ENCODE results near the gene PEX14.

PEX14 gene

DNA sequence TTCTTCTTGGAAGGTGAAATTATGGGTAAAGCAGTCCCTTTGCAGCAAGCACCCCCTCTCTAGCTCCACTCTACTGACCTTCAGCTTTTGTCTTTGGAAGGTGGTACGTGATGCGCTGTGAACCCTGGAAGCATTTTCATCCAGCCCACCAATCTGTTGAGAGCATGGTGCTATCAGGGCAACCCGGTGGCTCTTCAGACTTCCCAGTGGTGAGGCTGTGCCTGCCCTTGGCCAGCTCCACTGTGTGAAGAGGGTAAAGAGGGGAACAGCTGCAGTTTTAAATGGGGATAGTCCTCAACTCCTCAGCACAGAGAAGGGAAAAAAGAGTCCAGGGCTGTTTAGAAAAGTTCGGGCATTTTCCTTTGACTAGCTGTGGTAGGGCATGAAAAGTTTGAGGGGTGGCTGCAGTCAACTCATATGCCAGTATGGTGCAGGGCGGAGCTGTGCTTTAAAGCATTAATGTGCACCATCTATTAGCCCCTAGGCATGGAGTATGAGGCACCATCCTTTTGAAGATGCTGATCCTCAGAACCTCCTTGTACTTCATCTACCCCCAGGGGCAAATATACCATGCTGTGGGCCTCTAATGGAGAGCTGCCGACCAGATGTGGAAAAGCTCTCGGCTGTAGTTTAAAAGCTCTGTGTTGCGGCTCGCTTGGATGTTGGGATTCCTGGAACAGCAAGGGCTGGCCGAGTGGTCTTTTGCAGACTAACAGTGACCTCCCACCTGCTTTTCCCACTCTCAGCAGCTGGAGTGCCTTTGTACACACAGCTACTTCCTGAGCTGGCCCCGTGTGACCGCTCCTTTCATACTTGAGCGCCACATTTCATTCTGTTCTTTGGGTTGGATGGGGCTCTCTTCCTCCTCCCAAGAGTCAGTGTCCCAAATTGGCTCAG, 123.0 kb downstream of the PEX14 start:
- no peak for DNase-seq

DNA sequence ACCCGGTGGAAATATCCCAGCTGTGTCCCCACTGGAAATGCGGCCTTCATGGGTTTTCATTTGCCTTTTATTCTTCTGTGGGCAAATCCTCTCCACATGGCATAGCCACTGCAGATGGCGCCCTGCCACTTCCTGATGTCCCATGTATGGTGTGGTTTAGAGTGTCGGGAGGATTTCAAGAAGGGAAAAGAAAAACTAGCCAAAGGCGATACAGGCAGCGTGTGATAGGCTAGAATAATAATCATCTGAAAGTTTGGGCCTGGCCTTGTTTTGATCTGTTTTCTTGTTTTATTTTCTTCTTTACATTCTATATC, 123.6 kb downstream of the PEX14 start:
- DNase-seq = peak; percentile 15

- DNase-seq = peak; percentile 67
Measured at GRCh38 chr1:10599194-10599861, 124.6 kb downstream of the PEX14 start.

GRCh38 chr1:10601342-10602070, 126.8 kb downstream of the PEX14 start:
- no peak for DNase-seq

GRCh38 chr1:10602936-10603335, 128.2 kb downstream of the PEX14 start:
- DNase-seq = no peak

DNA sequence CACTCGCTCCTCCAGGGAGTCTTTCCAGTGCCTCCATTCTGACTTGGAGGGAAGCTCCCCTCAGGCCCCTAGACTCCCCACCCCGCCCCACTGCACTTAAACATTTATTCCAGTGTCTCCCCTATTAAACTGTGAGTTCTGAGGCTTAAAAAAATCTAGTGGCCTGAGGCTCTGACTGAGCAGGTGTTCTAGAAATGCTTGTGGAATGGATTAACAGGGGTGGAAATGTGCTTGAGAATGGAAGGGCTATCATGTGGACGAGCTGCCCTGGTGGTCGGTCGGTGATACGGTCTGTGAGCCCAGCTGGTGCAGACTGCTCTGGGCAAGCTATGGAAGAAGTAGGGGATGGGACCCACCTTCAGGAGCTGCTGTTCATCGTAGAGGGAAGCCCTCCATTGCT, 130.2 kb downstream of the PEX14 start:
- no peak for DNase-seq

DNA sequence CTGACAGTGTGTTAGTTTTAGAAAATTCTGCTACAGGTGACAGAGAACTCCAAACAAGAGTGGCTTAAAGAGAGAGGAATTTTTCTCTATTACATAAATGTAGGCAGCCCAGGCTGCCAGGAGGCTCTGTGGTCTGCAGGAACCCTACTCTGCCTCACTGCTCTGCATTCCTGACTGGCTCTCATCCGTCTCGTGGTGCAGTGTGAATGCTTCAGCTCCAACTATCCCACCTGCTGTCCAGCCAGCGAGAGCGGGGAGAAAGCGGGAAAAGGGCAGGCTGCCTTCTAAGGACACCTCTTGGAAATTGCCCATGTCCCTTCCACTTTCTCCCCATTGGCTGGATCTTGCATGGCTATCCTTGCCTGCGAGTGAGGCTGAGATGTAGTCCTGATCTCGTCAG, 131.3 kb downstream of the PEX14 start:
- DNase-seq = no peak

- DNase-seq = no peak
Measured at GRCh38 chr1:10607228-10607627, 132.5 kb downstream of the PEX14 start.

- DNase-seq = no peak
Measured at GRCh38 chr1:10608690-10609089, 133.9 kb downstream of the PEX14 start.

DNA sequence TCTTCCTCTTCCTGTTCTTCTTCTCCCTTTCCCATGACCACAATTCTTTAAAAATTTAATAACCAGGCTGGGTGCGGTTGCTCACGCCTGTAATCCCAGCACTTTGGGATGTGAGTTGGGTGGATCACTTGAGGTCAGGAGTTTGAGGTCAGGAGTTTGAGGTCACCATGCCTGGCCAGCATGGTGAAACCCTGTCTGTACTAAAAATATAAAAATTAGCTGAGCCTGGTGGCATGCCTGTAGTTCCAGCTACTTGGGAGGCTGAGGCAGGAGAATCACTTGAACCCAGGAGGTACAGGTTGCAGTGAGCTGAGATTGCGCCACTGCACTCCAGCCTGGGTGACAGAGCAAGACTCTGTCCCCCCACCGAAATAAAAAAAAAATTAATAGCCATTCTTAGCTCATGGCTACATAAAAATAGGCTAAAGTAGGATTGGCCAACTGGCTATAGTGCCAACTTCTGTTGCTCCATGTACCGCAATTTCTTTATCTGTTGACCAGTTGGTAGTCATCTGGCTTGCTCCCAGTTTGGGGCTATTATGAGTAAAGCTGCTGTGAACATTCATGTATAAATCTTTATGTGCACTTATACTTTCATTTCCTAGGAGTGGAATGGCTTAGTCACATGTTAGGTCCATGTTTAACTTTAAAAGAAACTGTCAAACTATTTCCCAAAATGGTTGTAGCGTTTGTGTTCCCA, 136.3 kb downstream of the PEX14 start:
- no peak for DNase-seq

DNA sequence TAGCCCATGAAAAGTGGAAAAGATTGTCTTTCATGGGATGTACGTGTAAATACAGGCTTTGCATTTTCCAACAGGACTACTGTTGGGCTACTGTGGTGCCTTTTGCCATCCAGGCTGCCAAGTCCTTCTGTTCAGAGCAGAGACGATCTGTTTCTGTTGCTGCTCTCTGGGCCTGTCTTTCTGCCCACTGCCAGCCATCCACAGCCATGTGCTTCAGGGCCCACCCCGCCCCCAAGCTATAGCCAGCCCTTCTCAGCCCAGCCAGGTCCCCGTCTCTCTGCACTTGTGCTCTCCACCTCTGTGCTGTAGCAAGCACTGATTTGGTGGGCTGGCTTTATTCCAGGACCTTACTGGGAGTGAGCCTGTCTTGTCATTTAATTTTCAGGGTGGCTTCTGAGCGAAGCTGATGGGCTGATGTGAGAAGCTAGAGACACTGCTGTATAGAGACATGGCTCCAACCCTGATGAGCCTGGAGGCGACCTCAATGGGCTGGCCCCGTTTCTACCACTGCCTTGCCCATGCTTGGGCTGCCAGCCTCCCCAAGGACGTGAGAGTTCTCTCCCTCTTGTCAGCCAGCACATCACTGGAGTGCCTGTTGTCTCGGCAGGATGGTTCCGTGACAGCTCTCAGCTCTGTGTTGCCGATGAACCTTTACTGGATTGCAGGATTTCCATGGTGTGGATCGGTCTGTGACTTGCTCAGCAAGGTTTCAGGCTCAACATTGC, 137.8 kb downstream of the PEX14 start:
- DNase-seq = no peak

- no peak for DNase-seq
Measured at GRCh38 chr1:10613340-10613739, 138.6 kb downstream of the PEX14 start.

GRCh38 chr1:10613861-10614260, 139.1 kb downstream of the PEX14 start:
- no peak for DNase-seq

- DNase-seq = no peak
Measured at GRCh38 chr1:10614377-10615225, 139.9 kb downstream of the PEX14 start.

DNA sequence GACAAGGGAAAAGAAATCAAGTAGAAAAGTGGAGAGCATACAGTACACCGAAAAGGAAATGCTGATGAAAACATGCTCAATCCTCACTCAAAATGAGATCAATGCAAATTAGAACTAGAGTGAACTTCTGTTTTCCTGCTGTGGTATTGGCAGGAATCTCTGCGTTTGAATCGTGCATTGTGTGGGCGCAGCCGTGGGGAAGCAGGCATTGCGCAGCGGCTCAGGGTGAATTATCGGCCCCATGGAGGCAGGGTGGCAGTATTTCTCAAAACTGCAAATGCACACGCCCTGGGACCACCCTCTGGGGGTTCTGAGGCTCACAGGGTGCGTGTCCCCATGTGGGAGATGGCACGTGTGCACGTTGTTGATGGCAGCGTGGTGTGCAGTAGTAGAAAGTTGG, 140.6 kb downstream of the PEX14 start:
- DNase-seq = no peak

- DNase-seq = no peak
Measured at GRCh38 chr1:10615932-10616671, 141.4 kb downstream of the PEX14 start.

- DNase-seq = no peak
Measured at GRCh38 chr1:10616696-10617095, 141.9 kb downstream of the PEX14 start.

GRCh38 chr1:10617318-10617717, 142.6 kb downstream of the PEX14 start:
- no peak for DNase-seq

GRCh38 chr1:10617931-10618885, 143.5 kb downstream of the PEX14 start:
- DNase-seq = no peak

GRCh38 chr1:10620776-10621175, 146.0 kb downstream of the PEX14 start:
- DNase-seq = no peak

Data from fibroblast of skin of right biceps (primary cell).